ENCODE measurements around the gene EIF4G3.

- TF ChIP-seq POLR2A (IDR thresholded peaks at IDR 0.05; ENCODE audit: control extremely low read depth in 1 of 2, low read depth in 2 of 2, low read length in 2 of 2) (no peak), POLR2AphosphoS5 (IDR thresholded peaks at IDR 0.05; ENCODE audit: low read depth, low read length) (no peak), CTCF (IDR thresholded peaks at IDR 0.05; ENCODE audit: control extremely low read depth in 1 of 3, insufficient read depth in 1 of 3, low read depth in 1 of 3, low read length in 3 of 3) (no peak), CEBPB (IDR thresholded peaks at IDR 0.05; ENCODE audit: low read depth, low read length) (no peak), JUND (IDR thresholded peaks at IDR 0.05; ENCODE audit: low read length) (no peak), EZH2 (IDR thresholded peaks at IDR 0.05; ENCODE audit: low read depth, low read length, severe bottlenecking) (no peak), GTF2F1 (IDR thresholded peaks at IDR 0.05; ENCODE audit: borderline replicate concordance, low read depth, low read length) (no peak), EP300 (IDR thresholded peaks at IDR 0.05; ENCODE audit: borderline replicate concordance in 1 of 2, low read depth in 2 of 2, low read length in 2 of 2) (no peak), ATF3 (IDR thresholded peaks at IDR 0.05; ENCODE audit: insufficient read depth, low read depth, low read length) (no peak), CBX5 (IDR thresholded peaks at IDR 0.05; ENCODE audit: low read depth, low read length) (no peak), TCF12 (IDR thresholded peaks at IDR 0.05; ENCODE audit: low read depth, low read length) (no peak), TAF1 (IDR thresholded peaks at IDR 0.05; ENCODE audit: low read depth, low read length) (no peak)
- TF ChIP-seq, protein P1, sequence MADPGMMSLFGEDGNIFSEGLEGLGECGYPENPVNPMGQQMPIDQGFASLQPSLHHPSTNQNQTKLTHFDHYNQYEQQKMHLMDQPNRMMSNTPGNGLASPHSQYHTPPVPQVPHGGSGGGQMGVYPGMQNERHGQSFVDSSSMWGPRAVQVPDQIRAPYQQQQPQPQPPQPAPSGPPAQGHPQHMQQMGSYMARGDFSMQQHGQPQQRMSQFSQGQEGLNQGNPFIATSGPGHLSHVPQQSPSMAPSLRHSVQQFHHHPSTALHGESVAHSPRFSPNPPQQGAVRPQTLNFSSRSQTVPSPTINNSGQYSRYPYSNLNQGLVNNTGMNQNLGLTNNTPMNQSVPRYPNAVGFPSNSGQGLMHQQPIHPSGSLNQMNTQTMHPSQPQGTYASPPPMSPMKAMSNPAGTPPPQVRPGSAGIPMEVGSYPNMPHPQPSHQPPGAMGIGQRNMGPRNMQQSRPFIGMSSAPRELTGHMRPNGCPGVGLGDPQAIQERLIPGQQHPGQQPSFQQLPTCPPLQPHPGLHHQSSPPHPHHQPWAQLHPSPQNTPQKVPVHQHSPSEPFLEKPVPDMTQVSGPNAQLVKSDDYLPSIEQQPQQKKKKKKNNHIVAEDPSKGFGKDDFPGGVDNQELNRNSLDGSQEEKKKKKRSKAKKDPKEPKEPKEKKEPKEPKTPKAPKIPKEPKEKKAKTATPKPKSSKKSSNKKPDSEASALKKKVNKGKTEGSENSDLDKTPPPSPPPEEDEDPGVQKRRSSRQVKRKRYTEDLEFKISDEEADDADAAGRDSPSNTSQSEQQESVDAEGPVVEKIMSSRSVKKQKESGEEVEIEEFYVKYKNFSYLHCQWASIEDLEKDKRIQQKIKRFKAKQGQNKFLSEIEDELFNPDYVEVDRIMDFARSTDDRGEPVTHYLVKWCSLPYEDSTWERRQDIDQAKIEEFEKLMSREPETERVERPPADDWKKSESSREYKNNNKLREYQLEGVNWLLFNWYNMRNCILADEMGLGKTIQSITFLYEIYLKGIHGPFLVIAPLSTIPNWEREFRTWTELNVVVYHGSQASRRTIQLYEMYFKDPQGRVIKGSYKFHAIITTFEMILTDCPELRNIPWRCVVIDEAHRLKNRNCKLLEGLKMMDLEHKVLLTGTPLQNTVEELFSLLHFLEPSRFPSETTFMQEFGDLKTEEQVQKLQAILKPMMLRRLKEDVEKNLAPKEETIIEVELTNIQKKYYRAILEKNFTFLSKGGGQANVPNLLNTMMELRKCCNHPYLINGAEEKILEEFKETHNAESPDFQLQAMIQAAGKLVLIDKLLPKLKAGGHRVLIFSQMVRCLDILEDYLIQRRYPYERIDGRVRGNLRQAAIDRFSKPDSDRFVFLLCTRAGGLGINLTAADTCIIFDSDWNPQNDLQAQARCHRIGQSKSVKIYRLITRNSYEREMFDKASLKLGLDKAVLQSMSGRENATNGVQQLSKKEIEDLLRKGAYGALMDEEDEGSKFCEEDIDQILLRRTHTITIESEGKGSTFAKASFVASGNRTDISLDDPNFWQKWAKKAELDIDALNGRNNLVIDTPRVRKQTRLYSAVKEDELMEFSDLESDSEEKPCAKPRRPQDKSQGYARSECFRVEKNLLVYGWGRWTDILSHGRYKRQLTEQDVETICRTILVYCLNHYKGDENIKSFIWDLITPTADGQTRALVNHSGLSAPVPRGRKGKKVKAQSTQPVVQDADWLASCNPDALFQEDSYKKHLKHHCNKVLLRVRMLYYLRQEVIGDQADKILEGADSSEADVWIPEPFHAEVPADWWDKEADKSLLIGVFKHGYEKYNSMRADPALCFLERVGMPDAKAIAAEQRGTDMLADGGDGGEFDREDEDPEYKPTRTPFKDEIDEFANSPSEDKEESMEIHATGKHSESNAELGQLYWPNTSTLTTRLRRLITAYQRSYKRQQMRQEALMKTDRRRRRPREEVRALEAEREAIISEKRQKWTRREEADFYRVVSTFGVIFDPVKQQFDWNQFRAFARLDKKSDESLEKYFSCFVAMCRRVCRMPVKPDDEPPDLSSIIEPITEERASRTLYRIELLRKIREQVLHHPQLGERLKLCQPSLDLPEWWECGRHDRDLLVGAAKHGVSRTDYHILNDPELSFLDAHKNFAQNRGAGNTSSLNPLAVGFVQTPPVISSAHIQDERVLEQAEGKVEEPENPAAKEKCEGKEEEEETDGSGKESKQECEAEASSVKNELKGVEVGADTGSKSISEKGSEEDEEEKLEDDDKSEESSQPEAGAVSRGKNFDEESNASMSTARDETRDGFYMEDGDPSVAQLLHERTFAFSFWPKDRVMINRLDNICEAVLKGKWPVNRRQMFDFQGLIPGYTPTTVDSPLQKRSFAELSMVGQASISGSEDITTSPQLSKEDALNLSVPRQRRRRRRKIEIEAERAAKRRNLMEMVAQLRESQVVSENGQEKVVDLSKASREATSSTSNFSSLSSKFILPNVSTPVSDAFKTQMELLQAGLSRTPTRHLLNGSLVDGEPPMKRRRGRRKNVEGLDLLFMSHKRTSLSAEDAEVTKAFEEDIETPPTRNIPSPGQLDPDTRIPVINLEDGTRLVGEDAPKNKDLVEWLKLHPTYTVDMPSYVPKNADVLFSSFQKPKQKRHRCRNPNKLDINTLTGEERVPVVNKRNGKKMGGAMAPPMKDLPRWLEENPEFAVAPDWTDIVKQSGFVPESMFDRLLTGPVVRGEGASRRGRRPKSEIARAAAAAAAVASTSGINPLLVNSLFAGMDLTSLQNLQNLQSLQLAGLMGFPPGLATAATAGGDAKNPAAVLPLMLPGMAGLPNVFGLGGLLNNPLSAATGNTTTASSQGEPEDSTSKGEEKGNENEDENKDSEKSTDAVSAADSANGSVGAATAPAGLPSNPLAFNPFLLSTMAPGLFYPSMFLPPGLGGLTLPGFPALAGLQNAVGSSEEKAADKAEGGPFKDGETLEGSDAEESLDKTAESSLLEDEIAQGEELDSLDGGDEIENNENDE (IDR thresholded peaks at IDR 0.05; ENCODE audit: insufficient replicate concordance, low read length), result no peak
Observed at GRCh38 chr1:21157868-21158267, 18.8 kb downstream of the EIF4G3 start.
